HCT116 (cell line): ENCODE measurements around the gene SMIM36. TPM values are rescaled to one million over a fixed set of nuclear protein-coding genes. Genes with fewer than 3 reads are reported as not detected.

Experiments used
- ATAC-seq: fragments of 200-7000 bp; cut with Tn5 transposase; 2 replicates; pipeline ENCODE4 v1.9.1; 2020; ENCODE audit warnings: mild to moderate bottlenecking, moderate library complexity
- BruUV-seq: library from RNA; stranded (reverse); fragments of 400-500 nt; replicated peaks from 2 replicates; lab custom pipeline; 2021; lab: Mats Ljungman, UMichigan
- CTCF ChIA-PET: fragments of 300-600 bp; sonication (Branson Sonifier 250); formaldehyde crosslinking; loops from one replicate; lab custom pipeline; 2021; ENCODE audit warnings: antibody characterized with exemption; lab: Charles Lee
- POLR2A ChIA-PET: fragments of 300-600, 350-600 bp; sonication (Branson Sonifier 250); formaldehyde crosslinking; loops from one replicate; lab custom pipeline; 2021; ENCODE audit warnings: antibody characterized with exemption; lab: Charles Lee
- RAD21 ChIA-PET, 2 experiments: fragments of 300-600 bp; sonication (Branson Sonifier 250); formaldehyde crosslinking; loops; one replicate each; lab custom pipeline; 2023; ENCODE audit warnings: low total read pairs in 2 of 2; ENCODE audit not compliant: uncharacterized antibody in 2 of 2, unreplicated experiment in 2 of 2, low non-redundant PET in 1 of 2; lab: Charles Lee
- DNase-seq: peaks from one replicate; pipeline ENCODE4 v3.0.0-alpha.2; 2010; ENCODE audit warnings: low read depth, low spot score
- H2AFZ ChIP-seq: fragments of 200-600 bp; shearing (Covaris generic), sonication (generic); 2 replicates; pipeline ENCODE4 v1.6.1; 2017; ENCODE audit warnings: low read depth, mixed run types, mixed read lengths, antibody characterized with exemption, low read length; ENCODE audit not compliant: poor library complexity, severe bottlenecking
- H3K27ac ChIP-seq: 2 replicates; pipeline ENCODE4 v1.5.1; 2012; ENCODE audit warnings: low read depth, low read length
- H3K27me3 ChIP-seq: fragments of 200-600 bp; sonication (generic); 2 replicates; pipeline ENCODE4 v1.6.1; 2016; ENCODE audit warnings: mixed run types, low read length, mixed read lengths; ENCODE audit not compliant: insufficient read depth
- H3K36me3 ChIP-seq, 2 experiments: fragments of 200-500 bp in 1 of 2; fragments of 200-600 bp in 1 of 2; sonication (Bioruptor generic) in 1 of 2; sonication (generic) in 1 of 2; 2 replicates each; pipeline versions ENCODE4 v1.5.1 to v1.6.1; 2014 to 2016; ENCODE audit warnings: low read length in 2 of 2, inconsistent platforms in 1 of 2, mixed read lengths in 1 of 2, mixed run types in 1 of 2; ENCODE audit not compliant: insufficient read depth in 2 of 2, control insufficient read depth in 1 of 2
- H3K4me1 ChIP-seq, 2 experiments: fragments of 200-600 bp in 1 of 2; sonication (generic) in 1 of 2; 2 replicates each; pipeline versions ENCODE4 v1.5.1 to v1.6.1; 2012 to 2017; ENCODE audit warnings: low read length in 2 of 2, inconsistent platforms in 1 of 2, mild to moderate bottlenecking in 1 of 2, mixed read lengths in 1 of 2, mixed run types in 1 of 2, moderate library complexity in 1 of 2; ENCODE audit not compliant: insufficient read depth in 2 of 2, control insufficient read depth in 1 of 2
- H3K4me2 ChIP-seq: fragments of 200-600 bp; sonication (generic); 2 replicates; pipeline ENCODE4 v1.6.1; 2017; ENCODE audit warnings: mixed run types, low read length, mixed read lengths
- H3K4me3 ChIP-seq, 2 experiments: fragments of 200-600 bp in 1 of 2; sonication (generic) in 1 of 2; replicated peaks in 1 of 2; 2 replicates each; pipeline ENCODE4 v1.5.1; 2011 to 2016; ENCODE audit warnings: low read length in 2 of 2, control low read depth in 1 of 2, low read depth in 1 of 2, mild to moderate bottlenecking in 1 of 2, mixed read lengths in 1 of 2, mixed run types in 1 of 2
- H3K79me2 ChIP-seq: fragments of 200-600 bp; sonication (generic); 2 replicates; pipeline ENCODE4 v1.6.1; 2017; ENCODE audit warnings: mild to moderate bottlenecking, mixed run types, low read length, moderate library complexity, mixed read lengths; ENCODE audit not compliant: insufficient read depth
- H3K9ac ChIP-seq: fragments of 200-600 bp; sonication (generic); 2 replicates; pipeline ENCODE4 v1.6.1; 2016; ENCODE audit warnings: low read length, mixed read lengths
- H3K9me2 ChIP-seq: fragments of 200-600 bp; sonication (generic), shearing (Covaris generic); 2 replicates; pipeline ENCODE4 v1.6.1; 2017; ENCODE audit warnings: mixed run types, mild to moderate bottlenecking, moderate library complexity; ENCODE audit not compliant: insufficient read depth
- H3K9me3 ChIP-seq, 2 experiments: fragments of 200-500 bp in 1 of 2; fragments of 200-600 bp in 1 of 2; sonication (Bioruptor generic) in 1 of 2; sonication (generic) in 1 of 2; 2 replicates each; pipeline ENCODE4 v1.6.1; 2014 to 2017; ENCODE audit warnings: low read length in 2 of 2, mixed read lengths in 2 of 2, inconsistent platforms in 1 of 2, low read depth in 1 of 2, mild to moderate bottlenecking in 1 of 2, mixed run types in 1 of 2, moderate library complexity in 1 of 2; ENCODE audit not compliant: control insufficient read depth in 1 of 2, insufficient read depth in 1 of 2
- H4K20me1 ChIP-seq: fragments of 200-600 bp; sonication (generic), shearing (Covaris generic); 2 replicates; pipeline ENCODE4 v1.6.1; 2017; ENCODE audit warnings: mixed run types, mild to moderate bottlenecking, moderate library complexity; ENCODE audit not compliant: insufficient read depth
- CEBPB ChIP-seq: IDR thresholded peaks from 2 replicates; pipeline ENCODE4 v1.6.1; 2012; ENCODE audit warnings: low read depth
- EGR1 ChIP-seq: IDR thresholded peaks from 2 replicates; pipeline ENCODE4 v1.6.1; 2012; ENCODE audit warnings: low read depth
- ELF1 ChIP-seq: IDR thresholded peaks from 2 replicates; pipeline ENCODE4 v1.6.1; 2012; ENCODE audit warnings: low read depth, borderline replicate concordance
- EZH2phosphoT487 ChIP-seq: fragments of 200-600 bp; IDR thresholded peaks from 2 replicates; pipeline ENCODE4 v1.6.1; 2018; ENCODE audit warnings: antibody characterized with exemption, borderline replicate concordance
- MAX ChIP-seq: IDR thresholded peaks from 2 replicates; pipeline ENCODE4 v1.6.1; 2012
- POLR2A ChIP-seq: IDR thresholded peaks from 2 replicates; pipeline ENCODE4 v1.7.0; 2011; ENCODE audit warnings: borderline replicate concordance; ENCODE audit not compliant: insufficient read depth, insufficient read length; ENCODE audit errors: extremely low read depth
- RAD21 ChIP-seq: IDR thresholded peaks from 2 replicates; pipeline ENCODE4 v1.6.1; 2012; ENCODE audit warnings: low read depth, mild to moderate bottlenecking
- REST ChIP-seq: IDR thresholded peaks from 2 replicates; pipeline ENCODE4 v1.6.1; 2012; ENCODE audit warnings: low read depth
- SIN3A ChIP-seq: IDR thresholded peaks from 2 replicates; pipeline ENCODE4 v1.6.1; 2012; ENCODE audit warnings: low read depth
- intact Hi-C: fragments of 100-400 bp; cut with micrococcal nuclease; formaldehyde crosslinking; loops from 2 replicates; pipeline ENCODE4 v1.10.0; 2022
- total RNA-seq: library from RNA; stranded (reverse); gene quantifications from one replicate; pipeline ENCODE4 v1.2.1, GENCODE V29; 2021; ENCODE audit not compliant: unreplicated experiment

The SMIM36 gene
- total RNA-seq, 1 experiment from 2014 or later = 0.37 TPM

- TF ChIP-seq SIN3A (no peak), EZH2phosphoT487 (no peak), RAD21 (no peak), REST (no peak), ELF1 (no peak), CEBPB (no peak)
Observed at GRCh38 chr17:55456307-55457240, 54.7 kb downstream of the SMIM36 start (continued).

DNA sequence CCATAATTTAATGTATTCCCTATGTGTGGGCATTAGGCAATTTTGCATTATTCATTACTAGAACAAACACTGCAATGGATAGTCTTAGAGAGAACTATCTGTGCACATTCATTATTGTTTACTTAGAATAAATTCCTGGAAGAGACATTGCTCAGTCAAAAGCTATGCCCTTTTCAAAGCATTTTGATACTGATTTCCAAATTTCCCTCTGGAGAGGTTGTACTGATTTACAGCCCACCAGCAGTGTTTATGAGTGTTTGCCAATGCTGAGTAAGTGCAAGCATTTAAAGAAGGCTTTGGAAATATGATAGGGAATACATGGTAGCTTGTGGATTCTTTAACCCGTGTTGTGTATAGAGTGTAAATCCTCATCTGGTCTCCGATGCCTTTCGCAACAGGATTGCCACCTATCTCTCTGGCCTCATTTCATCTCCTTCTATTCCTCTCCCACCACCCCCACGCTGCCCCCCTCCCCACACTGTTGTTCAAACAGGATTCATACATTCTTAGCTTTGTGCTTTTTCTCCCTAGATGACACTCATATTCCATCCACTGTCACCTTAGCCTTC is 56.3 kb downstream of the SMIM36 start:
- Histone ChIP-seq H3K27ac (no peak overlapping the region), H3K36me3 (no peaks in the 10 kb centered on the region), H3K4me3 (no peak overlapping the region), H3K79me2 (no peaks in the 10 kb centered on the region)
- DNase-seq = no peak
- POLR2A ChIA-PET = no interaction called here
- TF ChIP-seq MAX (no peak), EGR1 (no peak), POLR2A (no peak), EZH2phosphoT487 (no peak)
- TF ChIP-seq, all 23 proteins: peak for 0
- no peaks in the 10 kb centered on the region for H3K27me3 ChIP-seq
- no peaks in the 10 kb centered on the region for H3K9me3 ChIP-seq
- intact Hi-C loops = no loop called here
- peaks cover 0 to 33% of the 10 kb centered on the region in 2 experiments; a peak in 3 of 4 replicates for H3K4me1 ChIP-seq
- ChIA-PET RAD21 (no interaction called here), CTCF (no interaction called here)
- no peaks in the 10 kb centered on the region for H3K9me2 ChIP-seq
- no peak overlapping the region for H2AFZ ChIP-seq
- no peaks in the 10 kb centered on the region for H4K20me1 ChIP-seq
- BruUV-seq = no TSS peak
- ATAC-seq = no peak
- no peak overlapping the region for H3K4me2 ChIP-seq
- no peak overlapping the region for H3K9ac ChIP-seq
